Measurements from ENCODE around the gene SESN2. TPM values are rescaled to one million over a fixed set of nuclear protein-coding genes. Genes with fewer than 3 reads are reported as not detected.

The SESN2 gene
- total and polyA plus RNA-seq, 2 experiments from 2014 or later = 40.2 to 50.7 TPM

DNA sequence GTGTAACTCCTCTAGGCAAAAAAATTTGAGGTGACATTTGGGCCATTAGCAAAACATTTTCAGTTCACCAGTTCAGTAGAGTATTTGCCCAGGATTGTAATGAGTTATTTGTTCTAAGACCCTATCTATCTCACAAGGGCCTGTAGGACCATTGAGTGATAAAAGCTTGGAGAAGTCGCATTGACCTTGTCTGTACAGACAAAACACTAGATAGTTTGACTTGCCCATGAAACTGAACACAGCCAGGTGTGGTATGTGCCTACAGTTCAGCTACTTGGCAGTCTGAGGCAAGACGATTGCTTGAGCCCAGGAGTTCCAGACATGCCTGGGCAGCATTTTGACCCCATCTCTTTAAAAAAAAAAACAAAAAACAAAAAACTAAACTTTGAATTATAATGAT lies 20.3 kb upstream of the SESN2 start:
- H3K9me3 ChIP-seq (ENCODE audit: low read depth) = no peaks in the 10 kb centered on the region
- no peaks in the 10 kb centered on the region for H3K36me3 ChIP-seq (replicated peaks; ENCODE audit: insufficient read depth, low read depth)
- 47% methylated on average over 2 of the region's 2 CpGs for WGBS (ENCODE audit: low lambda C conversion rate, missing lambda C conversion rate)
- no peak overlapping the region for H3K4me2 ChIP-seq
- H3K27ac ChIP-seq = no peak overlapping the region
- peaks cover 24% of the 10 kb centered on the region for H3K79me2 ChIP-seq
- H3K27me3 ChIP-seq = no peaks in the 10 kb centered on the region
- H3K9me2 ChIP-seq (replicated peaks; ENCODE audit: insufficient read depth) = no peaks in the 10 kb centered on the region
- no peak for DNase-seq (ENCODE audit: low spot score)
- no peak overlapping the region for H3K4me3 ChIP-seq
- H4K20me1 ChIP-seq (ENCODE audit: insufficient read depth, poor library complexity, severe bottlenecking) = peaks cover 3% of the 10 kb centered on the region
- peaks cover 13% of the 10 kb centered on the region for H3K4me1 ChIP-seq (ENCODE audit: insufficient read depth)
- no peak overlapping the region for H2AFZ ChIP-seq
- TF ChIP-seq EZH2phosphoT487 (IDR thresholded peaks at IDR 0.05; ENCODE audit: low read depth, severe bottlenecking, unreplicated experiment) (no peak), EZH2 (IDR thresholded peaks at IDR 0.05; ENCODE audit: borderline replicate concordance) (no peak)
- TF ChIP-seq, protein P1, sequence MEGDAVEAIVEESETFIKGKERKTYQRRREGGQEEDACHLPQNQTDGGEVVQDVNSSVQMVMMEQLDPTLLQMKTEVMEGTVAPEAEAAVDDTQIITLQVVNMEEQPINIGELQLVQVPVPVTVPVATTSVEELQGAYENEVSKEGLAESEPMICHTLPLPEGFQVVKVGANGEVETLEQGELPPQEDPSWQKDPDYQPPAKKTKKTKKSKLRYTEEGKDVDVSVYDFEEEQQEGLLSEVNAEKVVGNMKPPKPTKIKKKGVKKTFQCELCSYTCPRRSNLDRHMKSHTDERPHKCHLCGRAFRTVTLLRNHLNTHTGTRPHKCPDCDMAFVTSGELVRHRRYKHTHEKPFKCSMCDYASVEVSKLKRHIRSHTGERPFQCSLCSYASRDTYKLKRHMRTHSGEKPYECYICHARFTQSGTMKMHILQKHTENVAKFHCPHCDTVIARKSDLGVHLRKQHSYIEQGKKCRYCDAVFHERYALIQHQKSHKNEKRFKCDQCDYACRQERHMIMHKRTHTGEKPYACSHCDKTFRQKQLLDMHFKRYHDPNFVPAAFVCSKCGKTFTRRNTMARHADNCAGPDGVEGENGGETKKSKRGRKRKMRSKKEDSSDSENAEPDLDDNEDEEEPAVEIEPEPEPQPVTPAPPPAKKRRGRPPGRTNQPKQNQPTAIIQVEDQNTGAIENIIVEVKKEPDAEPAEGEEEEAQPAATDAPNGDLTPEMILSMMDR (IDR thresholded peaks at IDR 0.05; ENCODE audit: poor library complexity) = no peak

DNA sequence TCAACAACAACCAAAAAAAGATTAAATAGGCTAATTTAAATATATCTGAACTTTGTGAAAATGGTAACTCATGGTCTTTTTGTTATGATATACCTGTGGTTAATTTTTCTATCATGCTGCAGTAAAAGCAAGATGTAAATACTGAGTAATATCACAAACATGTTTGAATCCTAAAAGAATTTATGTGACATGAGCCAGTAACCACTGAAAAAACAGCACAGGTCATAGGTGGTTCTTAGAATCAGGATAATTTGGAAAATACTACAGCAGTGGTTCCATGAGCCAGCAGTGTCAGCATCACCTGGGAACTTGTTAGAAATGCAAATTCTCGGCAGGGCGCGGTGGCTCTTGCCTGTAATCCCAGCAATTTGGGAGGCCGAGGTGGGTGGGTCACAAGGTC lies 19.3 kb upstream of the SESN2 start:
- DNase-seq (ENCODE audit: low spot score) = no peak
- no peak overlapping the region for H3K27ac ChIP-seq
- H3K36me3 ChIP-seq (replicated peaks; ENCODE audit: insufficient read depth, low read depth) = no peaks in the 10 kb centered on the region
- H4K20me1 ChIP-seq (ENCODE audit: insufficient read depth, poor library complexity, severe bottlenecking) = peaks cover 3% of the 10 kb centered on the region
- TF ChIP-seq EZH2 (IDR thresholded peaks at IDR 0.05; ENCODE audit: borderline replicate concordance) (no peak), EZH2phosphoT487 (IDR thresholded peaks at IDR 0.05; ENCODE audit: low read depth, severe bottlenecking, unreplicated experiment) (no peak)
- TF ChIP-seq, protein P1 (IDR thresholded peaks at IDR 0.05; ENCODE audit: poor library complexity) = no peak
- peaks cover 24% of the 10 kb centered on the region for H3K79me2 ChIP-seq
- no peak overlapping the region for H3K4me2 ChIP-seq
- H3K27me3 ChIP-seq = no peaks in the 10 kb centered on the region
- H3K4me1 ChIP-seq (ENCODE audit: insufficient read depth) = peaks cover 19% of the 10 kb centered on the region
- H3K9me2 ChIP-seq (replicated peaks; ENCODE audit: insufficient read depth) = no peaks in the 10 kb centered on the region
- WGBS (ENCODE audit: low lambda C conversion rate, missing lambda C conversion rate) = 100% methylated on average over 4 of the region's 4 CpGs
- no peaks in the 10 kb centered on the region for H3K9me3 ChIP-seq (ENCODE audit: low read depth)
- no peak overlapping the region for H2AFZ ChIP-seq
- H3K4me3 ChIP-seq = no peak overlapping the region

DNA sequence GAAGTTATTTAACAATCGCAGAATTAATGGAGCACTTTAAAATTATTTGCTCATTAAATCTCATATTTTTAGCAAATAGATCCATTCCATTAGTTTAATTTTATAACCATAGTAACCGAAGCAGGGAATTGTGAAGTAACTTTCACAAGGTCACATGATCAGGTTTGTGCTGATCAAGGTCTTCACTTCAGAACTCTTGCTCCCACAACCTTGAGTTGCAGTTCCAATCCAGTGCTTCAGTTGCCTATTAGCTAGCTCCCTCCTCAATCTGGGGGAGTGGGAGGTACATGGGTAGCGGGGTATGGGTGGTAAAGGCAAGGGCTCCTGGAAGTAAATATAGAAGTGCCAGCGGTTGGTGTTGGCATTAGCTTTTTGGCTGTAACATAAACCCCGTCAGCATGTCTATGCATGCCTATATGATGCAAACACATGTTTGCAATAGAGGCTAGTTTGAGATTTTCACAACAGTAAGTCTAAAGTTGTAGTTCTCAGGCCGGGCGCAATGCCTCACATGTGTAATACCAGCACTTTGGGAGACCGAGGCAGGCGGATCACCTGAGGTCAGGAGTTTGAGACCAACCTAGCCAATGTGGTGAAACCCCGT lies 17.6 kb upstream of the SESN2 start:
- H3K9me3 ChIP-seq (ENCODE audit: low read depth) = no peaks in the 10 kb centered on the region
- no peaks in the 10 kb centered on the region for H3K36me3 ChIP-seq (replicated peaks; ENCODE audit: insufficient read depth, low read depth)
- no peak overlapping the region for H3K4me2 ChIP-seq
- H4K20me1 ChIP-seq (ENCODE audit: insufficient read depth, poor library complexity, severe bottlenecking) = peaks cover 3% of the 10 kb centered on the region
- H3K27ac ChIP-seq = no peak overlapping the region
- H2AFZ ChIP-seq = no peak overlapping the region
- H3K79me2 ChIP-seq = peaks cover 21% of the 10 kb centered on the region
- 97% methylated on average over 10 of the region's 10 CpGs for WGBS (ENCODE audit: low lambda C conversion rate, missing lambda C conversion rate)
- no peaks in the 10 kb centered on the region for H3K9me2 ChIP-seq (replicated peaks; ENCODE audit: insufficient read depth)
- no peaks in the 10 kb centered on the region for H3K27me3 ChIP-seq
- peaks cover 19% of the 10 kb centered on the region for H3K4me1 ChIP-seq (ENCODE audit: insufficient read depth)
- TF ChIP-seq, protein P1 (IDR thresholded peaks at IDR 0.05; ENCODE audit: poor library complexity) = no peak
- TF ChIP-seq EZH2 (IDR thresholded peaks at IDR 0.05; ENCODE audit: borderline replicate concordance) (no peak), EZH2phosphoT487 (IDR thresholded peaks at IDR 0.05; ENCODE audit: low read depth, severe bottlenecking, unreplicated experiment) (no peak)
- DNase-seq (ENCODE audit: low spot score) = no peak
- H3K4me3 ChIP-seq = no peak overlapping the region
